ENCODE measurements around the gene SLC25A45.

- no peak for TF ChIP-seq TOX (CRISPR knock-in tag; IDR thresholded peaks at IDR 0.05; ENCODE audit: borderline replicate concordance)
- no peak for TF ChIP-seq RARB (CRISPR knock-in tag; IDR thresholded peaks at IDR 0.05)
- no peak for TF ChIP-seq ZFP30 (CRISPR knock-in tag; IDR thresholded peaks at IDR 0.05)
- TF ChIP-seq, protein P1, sequence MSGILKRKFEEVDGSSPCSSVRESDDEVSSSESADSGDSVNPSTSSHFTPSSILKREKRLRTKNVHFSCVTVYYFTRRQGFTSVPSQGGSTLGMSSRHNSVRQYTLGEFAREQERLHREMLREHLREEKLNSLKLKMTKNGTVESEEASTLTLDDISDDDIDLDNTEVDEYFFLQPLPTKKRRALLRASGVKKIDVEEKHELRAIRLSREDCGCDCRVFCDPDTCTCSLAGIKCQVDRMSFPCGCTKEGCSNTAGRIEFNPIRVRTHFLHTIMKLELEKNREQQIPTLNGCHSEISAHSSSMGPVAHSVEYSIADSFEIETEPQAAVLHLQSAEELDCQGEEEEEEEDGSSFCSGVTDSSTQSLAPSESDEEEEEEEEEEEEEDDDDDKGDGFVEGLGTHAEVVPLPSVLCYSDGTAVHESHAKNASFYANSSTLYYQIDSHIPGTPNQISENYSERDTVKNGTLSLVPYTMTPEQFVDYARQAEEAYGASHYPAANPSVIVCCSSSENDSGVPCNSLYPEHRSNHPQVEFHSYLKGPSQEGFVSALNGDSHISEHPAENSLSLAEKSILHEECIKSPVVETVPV (CRISPR knock-in tag; IDR thresholded peaks at IDR 0.05) = no peak
- TF ChIP-seq, protein P2, sequence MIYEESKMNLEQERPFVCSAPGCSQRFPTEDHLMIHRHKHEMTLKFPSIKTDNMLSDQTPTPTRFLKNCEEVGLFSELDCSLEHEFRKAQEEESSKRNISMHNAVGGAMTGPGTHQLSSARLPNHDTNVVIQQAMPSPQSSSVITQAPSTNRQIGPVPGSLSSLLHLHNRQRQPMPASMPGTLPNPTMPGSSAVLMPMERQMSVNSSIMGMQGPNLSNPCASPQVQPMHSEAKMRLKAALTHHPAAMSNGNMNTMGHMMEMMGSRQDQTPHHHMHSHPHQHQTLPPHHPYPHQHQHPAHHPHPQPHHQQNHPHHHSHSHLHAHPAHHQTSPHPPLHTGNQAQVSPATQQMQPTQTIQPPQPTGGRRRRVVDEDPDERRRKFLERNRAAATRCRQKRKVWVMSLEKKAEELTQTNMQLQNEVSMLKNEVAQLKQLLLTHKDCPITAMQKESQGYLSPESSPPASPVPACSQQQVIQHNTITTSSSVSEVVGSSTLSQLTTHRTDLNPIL (CRISPR knock-in tag; IDR thresholded peaks at IDR 0.05; ENCODE audit: low read depth) = no peak
- TF ChIP-seq ZFP3 (CRISPR knock-in tag; IDR thresholded peaks at IDR 0.05) = no peak
- no peak for TF ChIP-seq BACH2 (CRISPR knock-in tag; IDR thresholded peaks at IDR 0.05; ENCODE audit: borderline replicate concordance)
- TF ChIP-seq, protein P3, sequence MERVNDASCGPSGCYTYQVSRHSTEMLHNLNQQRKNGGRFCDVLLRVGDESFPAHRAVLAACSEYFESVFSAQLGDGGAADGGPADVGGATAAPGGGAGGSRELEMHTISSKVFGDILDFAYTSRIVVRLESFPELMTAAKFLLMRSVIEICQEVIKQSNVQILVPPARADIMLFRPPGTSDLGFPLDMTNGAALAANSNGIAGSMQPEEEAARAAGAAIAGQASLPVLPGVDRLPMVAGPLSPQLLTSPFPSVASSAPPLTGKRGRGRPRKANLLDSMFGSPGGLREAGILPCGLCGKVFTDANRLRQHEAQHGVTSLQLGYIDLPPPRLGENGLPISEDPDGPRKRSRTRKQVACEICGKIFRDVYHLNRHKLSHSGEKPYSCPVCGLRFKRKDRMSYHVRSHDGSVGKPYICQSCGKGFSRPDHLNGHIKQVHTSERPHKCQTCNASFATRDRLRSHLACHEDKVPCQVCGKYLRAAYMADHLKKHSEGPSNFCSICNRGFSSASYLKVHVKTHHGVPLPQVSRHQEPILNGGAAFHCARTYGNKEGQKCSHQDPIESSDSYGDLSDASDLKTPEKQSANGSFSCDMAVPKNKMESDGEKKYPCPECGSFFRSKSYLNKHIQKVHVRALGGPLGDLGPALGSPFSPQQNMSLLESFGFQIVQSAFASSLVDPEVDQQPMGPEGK (CRISPR knock-in tag; IDR thresholded peaks at IDR 0.05; ENCODE audit: borderline replicate concordance) = no peak
- TF ChIP-seq OSR1 (CRISPR knock-in tag; IDR thresholded peaks at IDR 0.05) = no peak
- TF ChIP-seq PPARA (CRISPR knock-in tag; IDR thresholded peaks at IDR 0.05; ENCODE audit: borderline replicate concordance) = no peak
- no peak for TF ChIP-seq ZC3H10 (CRISPR knock-in tag; IDR thresholded peaks at IDR 0.05)
- TF ChIP-seq CSDC2 (CRISPR knock-in tag; IDR thresholded peaks at IDR 0.05) = no peak
Measured at GRCh38 chr11:65330544-65330943, 51.9 kb downstream of the SLC25A45 start.

Measured in SK-N-SH treated with all-trans-retinoic acid at 6 μM for 48 hours (cell line).